GM13976 (cell line): ENCODE results near the gene WNK2.
"Not testable (repeated sequence)": the region's sequence is repeated elsewhere in the genome, so short reads cannot be mapped to it uniquely, and the experiment has no call there.

Source experiments
- DNase-seq: peaks from one replicate; pipeline ENCODE4 v3.0.0; 2012; ENCODE audit warnings: low spot score
- in situ Hi-C: fragments of 300-500 bp; cut with MboI; formaldehyde crosslinking; loops from one replicate; pipeline ENCODE4 v1.12.0; 2022; ENCODE audit warnings: low sequenced_read_pairs, mixed read lengths, inconsistent platforms; ENCODE audit not compliant: unreplicated experiment
- TF ChIP-seq, protein P1 (sequence below): IDR thresholded peaks from 2 replicates; pipeline ENCODE4 v1.5.1; 2012; ENCODE audit warnings: borderline replicate concordance, mild to moderate bottlenecking; ENCODE audit not compliant: insufficient read depth; ENCODE audit errors: extremely low read depth, missing control alignments, control extremely low read depth

Gene WNK2

DNA sequence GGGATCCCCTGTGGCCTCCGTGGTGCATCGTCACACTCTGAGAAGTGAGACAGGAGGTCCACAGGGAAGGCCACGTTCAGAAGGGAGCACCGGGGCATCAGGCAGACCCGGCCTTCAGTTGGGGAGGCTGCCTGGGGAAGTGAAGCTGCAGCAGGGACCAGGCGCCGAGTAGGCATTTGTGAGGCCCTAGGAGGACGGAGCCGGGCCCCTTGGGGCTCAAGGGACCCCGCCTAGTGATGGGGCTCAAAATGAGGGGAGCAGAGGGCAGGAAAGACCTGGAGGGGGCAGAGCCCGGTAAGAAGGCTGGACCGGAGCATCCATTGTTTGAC is 182.1 kb downstream of the WNK2 start:
- no peak for DNase-seq
- TF ChIP-seq, protein P1, sequence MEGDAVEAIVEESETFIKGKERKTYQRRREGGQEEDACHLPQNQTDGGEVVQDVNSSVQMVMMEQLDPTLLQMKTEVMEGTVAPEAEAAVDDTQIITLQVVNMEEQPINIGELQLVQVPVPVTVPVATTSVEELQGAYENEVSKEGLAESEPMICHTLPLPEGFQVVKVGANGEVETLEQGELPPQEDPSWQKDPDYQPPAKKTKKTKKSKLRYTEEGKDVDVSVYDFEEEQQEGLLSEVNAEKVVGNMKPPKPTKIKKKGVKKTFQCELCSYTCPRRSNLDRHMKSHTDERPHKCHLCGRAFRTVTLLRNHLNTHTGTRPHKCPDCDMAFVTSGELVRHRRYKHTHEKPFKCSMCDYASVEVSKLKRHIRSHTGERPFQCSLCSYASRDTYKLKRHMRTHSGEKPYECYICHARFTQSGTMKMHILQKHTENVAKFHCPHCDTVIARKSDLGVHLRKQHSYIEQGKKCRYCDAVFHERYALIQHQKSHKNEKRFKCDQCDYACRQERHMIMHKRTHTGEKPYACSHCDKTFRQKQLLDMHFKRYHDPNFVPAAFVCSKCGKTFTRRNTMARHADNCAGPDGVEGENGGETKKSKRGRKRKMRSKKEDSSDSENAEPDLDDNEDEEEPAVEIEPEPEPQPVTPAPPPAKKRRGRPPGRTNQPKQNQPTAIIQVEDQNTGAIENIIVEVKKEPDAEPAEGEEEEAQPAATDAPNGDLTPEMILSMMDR: no peak
- in situ Hi-C loops: no loop called here

DNA sequence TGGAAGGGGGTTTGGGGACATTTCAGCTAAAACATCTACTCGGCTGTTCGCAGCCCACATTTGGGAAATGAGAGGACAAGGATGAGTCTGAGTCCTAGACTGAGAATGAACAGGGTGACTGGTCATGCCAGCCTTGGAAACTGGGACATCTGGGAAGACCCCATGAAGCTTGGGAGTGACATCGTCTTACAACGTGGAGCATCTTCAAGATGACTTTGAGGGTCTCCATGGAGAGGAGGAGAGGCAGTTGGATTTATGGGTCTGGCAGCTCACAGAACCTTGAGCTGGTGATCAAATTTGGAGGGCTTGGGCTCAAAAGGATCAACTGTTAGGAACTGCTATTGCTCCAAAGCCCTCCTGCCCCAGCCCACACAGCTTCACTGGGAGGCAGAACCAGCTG is 182.5 kb downstream of the WNK2 start:
- DNase-seq: not testable (repeated sequence)

DNA sequence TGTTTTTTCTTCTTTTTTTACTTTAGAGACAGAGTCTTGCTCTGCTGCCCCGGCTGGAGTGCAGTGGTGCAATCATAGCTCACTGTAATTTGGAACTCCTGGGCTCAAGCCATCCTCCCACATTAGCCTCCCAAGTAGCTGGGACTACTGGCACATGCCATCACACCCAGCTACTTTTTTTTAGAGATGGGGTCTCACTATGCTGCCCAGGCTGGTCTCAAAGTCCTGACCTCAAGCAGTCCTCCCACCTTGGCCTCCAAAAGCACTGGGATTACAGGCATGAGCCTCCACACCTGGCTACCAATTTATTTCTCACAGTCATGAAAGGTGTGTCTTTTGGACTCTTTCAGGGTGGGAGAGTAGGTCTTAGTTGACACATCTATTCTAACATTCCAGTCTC is 184.5 kb downstream of the WNK2 start:
- TF ChIP-seq, protein P1: no peak
- in situ Hi-C loops: no loop called here
- no peak for DNase-seq

More for the DNA sequence above, 182.5 kb downstream of the WNK2 start:
- in situ Hi-C loops: not testable (repeated sequence)

DNA sequence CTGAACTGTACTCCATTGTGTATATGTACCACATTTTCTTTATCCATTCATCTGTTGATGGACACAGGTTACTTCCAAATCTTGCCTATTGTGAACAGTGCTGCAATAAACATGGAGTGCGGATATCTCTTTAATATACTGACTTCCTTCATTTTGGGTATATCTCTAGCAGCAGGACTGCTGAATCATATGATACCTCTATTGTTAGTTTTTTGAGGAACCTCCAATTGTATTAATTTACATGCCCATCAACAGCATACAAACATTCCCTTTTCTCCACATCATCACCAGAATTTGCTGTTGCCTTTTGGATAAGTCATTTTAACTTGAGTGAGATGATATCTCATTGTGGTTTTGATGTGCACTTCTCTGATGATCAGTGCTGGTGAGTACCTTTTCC is 185.7 kb downstream of the WNK2 start:
- no peak for DNase-seq
- TF ChIP-seq, protein P1: no peak
- in situ Hi-C loops: no loop called here
